Vagina (tissue), 2 donors: ENCODE data around the gene SEC24C.

Experiments
- POLR2A ChIP-seq, 2 donors: fragments of 450-650 bp; IDR thresholded peaks; one replicate each; pipeline ENCODE4 v1.6.1; 2017; ENCODE audit warnings: antibody characterized with exemption in 2 of 2, mild to moderate bottlenecking in 2 of 2, moderate library complexity in 2 of 2
- POLR2AphosphoS5 ChIP-seq, 2 donors: sonication (generic); formaldehyde crosslinking; IDR thresholded peaks; one replicate each; pipeline ENCODE4 v1.9.0; 2017; ENCODE audit warnings: antibody characterized with exemption in 2 of 2, mild to moderate bottlenecking in 2 of 2, low read depth in 1 of 2; ENCODE audit not compliant: insufficient read depth in 1 of 2
- TF ChIP-seq, protein P1 (sequence below), 3 experiments: fragments of 450-650 bp in 2 of 3; fragments of 200-600 bp in 1 of 3; sonication (generic) in 1 of 3; IDR thresholded peaks; one replicate each; pipeline ENCODE4 v1.5.1; 2017 to 2019; ENCODE audit warnings: antibody characterized with exemption in 3 of 3, mild to moderate bottlenecking in 2 of 3, moderate library complexity in 2 of 3

GRCh38 chr10:73734796-73735305 is 9.3 kb upstream of the SEC24C start:
- TF ChIP-seq, protein P1, sequence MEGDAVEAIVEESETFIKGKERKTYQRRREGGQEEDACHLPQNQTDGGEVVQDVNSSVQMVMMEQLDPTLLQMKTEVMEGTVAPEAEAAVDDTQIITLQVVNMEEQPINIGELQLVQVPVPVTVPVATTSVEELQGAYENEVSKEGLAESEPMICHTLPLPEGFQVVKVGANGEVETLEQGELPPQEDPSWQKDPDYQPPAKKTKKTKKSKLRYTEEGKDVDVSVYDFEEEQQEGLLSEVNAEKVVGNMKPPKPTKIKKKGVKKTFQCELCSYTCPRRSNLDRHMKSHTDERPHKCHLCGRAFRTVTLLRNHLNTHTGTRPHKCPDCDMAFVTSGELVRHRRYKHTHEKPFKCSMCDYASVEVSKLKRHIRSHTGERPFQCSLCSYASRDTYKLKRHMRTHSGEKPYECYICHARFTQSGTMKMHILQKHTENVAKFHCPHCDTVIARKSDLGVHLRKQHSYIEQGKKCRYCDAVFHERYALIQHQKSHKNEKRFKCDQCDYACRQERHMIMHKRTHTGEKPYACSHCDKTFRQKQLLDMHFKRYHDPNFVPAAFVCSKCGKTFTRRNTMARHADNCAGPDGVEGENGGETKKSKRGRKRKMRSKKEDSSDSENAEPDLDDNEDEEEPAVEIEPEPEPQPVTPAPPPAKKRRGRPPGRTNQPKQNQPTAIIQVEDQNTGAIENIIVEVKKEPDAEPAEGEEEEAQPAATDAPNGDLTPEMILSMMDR (IDR thresholded peaks at IDR 0.05): no peak
- TF ChIP-seq POLR2A (IDR thresholded peaks at IDR 0.05): no peak
- no peak for TF ChIP-seq POLR2AphosphoS5 (IDR thresholded peaks at IDR 0.05; ENCODE audit: insufficient read depth in 1 of 2, low read depth in 1 of 2)
